Sigmoid colon (tissue), 4 donors: Measurements from ENCODE around the gene FOXP1.

Source experiments
- EP300 ChIP-seq, 4 donors: sonication (generic); formaldehyde crosslinking; IDR thresholded peaks; one replicate each; pipeline ENCODE4 v1.6.1; 2017; ENCODE audit warnings: antibody characterized with exemption in 4 of 4
- POLR2A ChIP-seq, 2 donors: fragments of 450-650 bp; IDR thresholded peaks; one replicate each; pipeline ENCODE4 v1.6.1; 2016; ENCODE audit warnings: antibody characterized with exemption in 2 of 2, mild to moderate bottlenecking in 2 of 2, moderate library complexity in 2 of 2
- POLR2AphosphoS5 ChIP-seq, 4 donors: sonication (generic); formaldehyde crosslinking; IDR thresholded peaks; one replicate each; pipeline ENCODE4 v1.6.1; 2017; ENCODE audit warnings: antibody characterized with exemption in 4 of 4
- TF ChIP-seq, protein P1 (sequence below), 4 experiments: fragments of 450-650 bp in 3 of 4; fragments of 200-600 bp in 1 of 4; IDR thresholded peaks; one replicate each; pipeline ENCODE4 v1.5.1; 2016 to 2019; ENCODE audit warnings: antibody characterized with exemption in 4 of 4, mild to moderate bottlenecking in 3 of 4, moderate library complexity in 2 of 4

DNA sequence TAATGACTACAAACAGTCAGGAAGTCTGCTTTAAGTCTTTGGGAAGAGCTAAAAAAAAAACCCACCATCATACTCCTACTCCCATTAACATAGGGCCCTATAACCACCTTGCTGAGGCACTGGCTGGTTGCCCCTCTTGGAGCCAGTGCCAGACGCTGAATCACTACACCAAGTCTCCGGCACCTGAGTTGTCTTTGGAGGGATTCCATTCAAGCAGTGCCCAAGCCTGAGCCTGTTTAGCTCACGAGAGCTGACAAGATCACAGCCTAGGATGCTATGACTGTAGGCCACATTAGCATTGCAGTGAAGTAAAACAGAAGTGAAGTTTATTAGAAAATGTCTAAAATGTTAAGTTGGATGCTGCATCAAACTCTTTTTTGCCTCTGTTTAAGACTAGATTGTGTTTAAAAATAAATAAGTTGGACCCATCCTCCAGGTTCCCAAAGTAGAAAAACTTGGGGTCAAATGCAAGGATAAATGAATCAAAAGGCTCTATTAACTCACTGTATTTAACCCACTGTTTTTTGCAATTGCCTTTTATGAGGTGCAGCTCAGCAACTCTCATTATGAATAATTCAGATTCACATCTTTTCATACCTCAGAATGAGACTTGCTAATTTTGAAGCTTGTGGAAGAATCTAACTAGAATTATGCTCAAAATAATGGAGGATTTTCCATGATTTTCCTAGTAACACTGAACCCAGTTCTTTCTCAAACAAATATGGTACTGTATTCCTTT lies 461.9 kb downstream of the FOXP1 start:
- TF ChIP-seq, protein P1, sequence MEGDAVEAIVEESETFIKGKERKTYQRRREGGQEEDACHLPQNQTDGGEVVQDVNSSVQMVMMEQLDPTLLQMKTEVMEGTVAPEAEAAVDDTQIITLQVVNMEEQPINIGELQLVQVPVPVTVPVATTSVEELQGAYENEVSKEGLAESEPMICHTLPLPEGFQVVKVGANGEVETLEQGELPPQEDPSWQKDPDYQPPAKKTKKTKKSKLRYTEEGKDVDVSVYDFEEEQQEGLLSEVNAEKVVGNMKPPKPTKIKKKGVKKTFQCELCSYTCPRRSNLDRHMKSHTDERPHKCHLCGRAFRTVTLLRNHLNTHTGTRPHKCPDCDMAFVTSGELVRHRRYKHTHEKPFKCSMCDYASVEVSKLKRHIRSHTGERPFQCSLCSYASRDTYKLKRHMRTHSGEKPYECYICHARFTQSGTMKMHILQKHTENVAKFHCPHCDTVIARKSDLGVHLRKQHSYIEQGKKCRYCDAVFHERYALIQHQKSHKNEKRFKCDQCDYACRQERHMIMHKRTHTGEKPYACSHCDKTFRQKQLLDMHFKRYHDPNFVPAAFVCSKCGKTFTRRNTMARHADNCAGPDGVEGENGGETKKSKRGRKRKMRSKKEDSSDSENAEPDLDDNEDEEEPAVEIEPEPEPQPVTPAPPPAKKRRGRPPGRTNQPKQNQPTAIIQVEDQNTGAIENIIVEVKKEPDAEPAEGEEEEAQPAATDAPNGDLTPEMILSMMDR (IDR thresholded peaks at IDR 0.05) = no peak
- TF ChIP-seq POLR2A (IDR thresholded peaks at IDR 0.05) (no peak), EP300 (IDR thresholded peaks at IDR 0.05) (no peak), POLR2AphosphoS5 (IDR thresholded peaks at IDR 0.05) (peak in 1 of 4 donors; percentile 10)
